Activated T-cell treated with anti-CD3 and anti-CD28 coated beads for 1 hour (primary cell): Measurements from ENCODE around the gene NRP1.

Source experiments
- DNase-seq: peaks from one replicate; pipeline ENCODE4 v3.0.0-alpha.2; 2020; ENCODE audit warnings: low read depth

Gene NRP1

GRCh38 chr10:33260403-33261149, 73.9 kb downstream of the NRP1 start:
- no peak for DNase-seq

DNA sequence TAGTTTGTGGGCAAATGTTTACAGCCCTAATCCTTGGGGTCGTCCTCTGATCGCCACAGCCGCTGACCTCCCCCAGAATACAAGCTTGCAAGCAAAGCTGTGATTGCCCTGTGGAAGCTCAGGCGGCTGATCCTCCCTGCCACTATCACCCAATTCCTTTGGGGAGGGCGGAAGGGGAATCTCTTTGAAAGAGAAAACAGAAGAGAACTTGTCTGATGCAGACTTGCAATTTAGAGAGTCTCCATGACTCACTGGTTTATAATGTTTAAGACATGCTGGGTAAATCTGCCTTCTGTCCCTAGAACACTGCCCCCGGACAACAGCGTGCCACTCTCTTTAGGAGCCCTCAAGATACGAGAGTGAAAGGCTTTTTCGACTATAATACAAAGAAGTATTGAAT, 75.5 kb downstream of the NRP1 start:
- DNase-seq = no peak

- DNase-seq = no peak
Observed at GRCh38 chr10:33257439-33258080, 76.9 kb downstream of the NRP1 start.

- DNase-seq = no peak
Observed at GRCh38 chr10:33256458-33256857, 78.0 kb downstream of the NRP1 start.

DNA sequence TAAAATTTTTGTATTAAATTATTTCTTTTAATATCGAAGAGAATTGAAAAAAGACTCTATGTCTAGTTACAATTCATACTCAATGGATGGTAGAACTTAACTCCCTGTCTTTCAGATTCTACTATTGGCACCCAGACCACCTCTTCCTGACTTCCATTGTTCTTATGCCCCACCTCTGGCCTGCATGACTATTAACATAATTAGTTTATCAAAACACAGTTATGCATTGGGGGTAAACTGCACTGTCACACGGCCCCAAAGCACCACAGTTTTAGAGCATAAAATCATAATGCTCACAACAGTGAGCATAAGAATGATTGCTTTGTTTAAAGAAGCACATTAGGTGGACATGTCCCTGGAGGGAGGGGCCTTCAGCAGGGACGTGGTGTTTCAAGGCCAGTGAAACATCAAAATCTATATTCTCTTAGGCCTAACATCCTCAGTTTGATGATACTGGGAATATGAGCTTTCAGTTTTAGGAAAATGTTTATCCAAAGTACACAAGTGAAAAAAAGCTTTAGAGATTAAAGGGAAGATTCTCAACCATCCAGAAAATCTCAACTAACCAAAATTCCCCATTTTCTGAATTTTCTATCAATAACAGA, 79.8 kb downstream of the NRP1 start:
- DNase-seq = no peak

- no peak for DNase-seq
Observed at GRCh38 chr10:33253411-33253810, 81.1 kb downstream of the NRP1 start.

- no peak for DNase-seq
Observed at GRCh38 chr10:33252794-33253203, 81.7 kb downstream of the NRP1 start.

- no peak for DNase-seq
Observed at GRCh38 chr10:33252324-33252723, 82.1 kb downstream of the NRP1 start.

GRCh38 chr10:33249659-33250345, 84.7 kb downstream of the NRP1 start:
- no peak for DNase-seq

DNA sequence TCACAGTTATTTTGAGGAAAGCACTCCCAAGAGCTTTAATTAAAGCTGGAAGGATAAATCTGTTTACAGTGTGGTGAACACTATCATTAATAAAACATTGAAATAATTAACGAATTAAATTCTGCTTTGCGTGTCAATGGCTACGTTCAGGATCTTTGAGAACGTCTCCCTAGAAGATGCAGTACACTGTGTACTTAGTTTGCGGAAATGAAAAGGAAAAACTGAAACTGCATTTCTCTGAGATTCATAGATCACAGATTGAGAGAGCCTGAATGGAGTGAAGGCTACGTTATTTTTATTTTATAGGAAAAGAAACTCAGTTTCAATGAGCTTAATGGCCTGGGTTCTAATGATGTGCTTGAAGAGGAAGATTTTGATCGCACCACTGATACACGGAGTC, 85.3 kb downstream of the NRP1 start:
- DNase-seq = no peak

DNA sequence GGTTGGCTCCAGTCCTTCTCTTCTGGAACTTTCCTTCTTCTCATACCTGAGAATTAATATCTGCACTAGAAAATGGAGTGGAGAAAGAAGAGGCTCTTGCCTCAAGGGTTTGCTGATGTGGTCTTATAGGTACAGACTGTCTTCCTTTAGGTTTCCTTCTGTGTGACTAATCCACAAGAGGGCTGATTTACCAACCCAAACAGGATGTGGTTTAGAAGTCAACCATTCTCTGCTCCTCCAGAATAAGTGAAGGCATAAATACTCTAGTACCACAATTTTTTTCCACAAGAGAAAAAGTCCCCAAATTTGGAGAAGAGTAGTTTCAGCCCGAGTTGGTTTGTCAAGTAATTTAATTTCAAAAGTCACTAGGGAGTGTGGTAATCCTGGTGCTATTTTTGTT, 85.8 kb downstream of the NRP1 start:
- DNase-seq = no peak

GRCh38 chr10:33247221-33247922, 87.1 kb downstream of the NRP1 start:
- no peak for DNase-seq

- no peak for DNase-seq
Observed at GRCh38 chr10:33245343-33245742, 89.1 kb downstream of the NRP1 start.

- DNase-seq = no peak
Observed at GRCh38 chr10:33244354-33244967, 90.0 kb downstream of the NRP1 start.

- no peak for DNase-seq
Observed at GRCh38 chr10:33243703-33244102, 90.8 kb downstream of the NRP1 start.

- no peak for DNase-seq
Observed at GRCh38 chr10:33242931-33243330, 91.5 kb downstream of the NRP1 start.

GRCh38 chr10:33241351-33241750, 93.1 kb downstream of the NRP1 start:
- DNase-seq = no peak

- no peak for DNase-seq
Observed at GRCh38 chr10:33240931-33241330, 93.5 kb downstream of the NRP1 start.

DNA sequence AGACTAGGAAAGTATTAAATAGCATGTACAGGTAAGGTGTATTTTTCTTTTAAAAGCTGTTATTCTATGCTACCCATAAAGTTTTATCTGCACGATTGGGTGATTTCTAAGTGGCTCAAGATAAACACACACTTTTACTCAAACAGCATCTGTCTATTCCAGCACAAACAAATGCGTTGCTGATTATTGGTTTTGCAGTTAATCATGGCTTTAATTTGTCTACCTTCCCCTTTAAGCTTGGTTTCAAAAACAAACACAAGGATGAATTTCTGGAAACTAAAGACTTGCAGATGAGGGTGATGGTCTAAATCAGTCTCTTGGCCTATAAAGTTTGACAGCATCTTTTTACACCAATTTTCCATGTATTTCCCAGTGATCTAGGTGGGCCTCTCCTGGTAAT, 94.2 kb downstream of the NRP1 start:
- DNase-seq = no peak

GRCh38 chr10:33239257-33239656, 95.2 kb downstream of the NRP1 start:
- DNase-seq = no peak

DNA sequence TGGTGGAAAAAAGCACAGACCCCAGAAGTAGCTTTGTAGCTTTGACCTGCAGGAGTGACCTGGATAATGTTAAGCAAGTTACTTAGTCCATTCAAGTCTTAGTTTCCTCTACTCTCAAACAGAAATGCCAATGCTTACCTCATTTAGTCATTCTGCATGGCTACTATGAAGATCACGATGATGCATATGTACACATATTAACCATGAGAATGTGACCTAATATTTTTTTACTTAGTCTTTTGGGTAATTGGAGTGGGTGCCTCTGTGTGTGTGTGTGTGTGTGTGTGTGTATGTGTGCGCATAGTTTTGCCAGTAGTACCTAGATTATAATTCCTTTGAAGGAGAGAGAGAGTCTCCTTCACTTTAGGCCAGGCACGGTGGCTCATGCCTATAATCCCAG, 95.8 kb downstream of the NRP1 start:
- no peak for DNase-seq
